ENCODE data around the gene ATP9B. TPM values are rescaled to one million over a fixed set of nuclear protein-coding genes. Genes with fewer than 3 reads are reported as not detected.
"Not testable (repeated sequence)": the region's sequence is repeated elsewhere in the genome, so short reads cannot be mapped to it uniquely, and the experiment has no call there.

Gene ATP9B
- total RNA-seq, 1 donor from 2014 or later: 45.3 TPM

DNA sequence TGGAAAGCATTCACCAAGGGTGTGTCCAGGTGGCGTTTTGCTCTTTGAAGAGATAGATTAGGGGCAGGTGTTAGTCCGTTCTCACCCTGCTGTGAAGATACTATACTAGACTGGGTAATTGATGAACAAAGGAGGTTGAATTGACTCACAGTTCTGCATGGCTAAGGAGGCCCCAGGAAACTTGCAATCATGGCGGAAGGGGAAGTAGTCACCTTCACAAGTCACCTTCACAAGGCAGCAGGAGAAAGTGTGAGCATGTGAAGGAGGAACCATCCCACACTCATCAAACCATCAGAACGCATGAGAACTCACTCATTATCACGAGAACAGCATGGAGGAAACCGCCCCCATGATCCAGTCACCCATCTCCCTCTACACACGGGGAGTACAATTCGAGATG lies 190.8 kb downstream of the ATP9B start:
- Mint-ChIP-seq H3K4me3 (ENCODE audit: low read depth) (no peak overlapping the region), H3K4me1 (ENCODE audit: low read depth) (no peaks in the 10 kb centered on the region), H3K9me3 (ENCODE audit: low read depth) (peaks cover 4% of the 10 kb centered on the region), H3K36me3 (ENCODE audit: insufficient read depth) (peaks cover 17% of the 10 kb centered on the region), H3K27ac (no peak overlapping the region), H3K27me3 (no peaks in the 10 kb centered on the region)
- TF ChIP-seq, protein P1, sequence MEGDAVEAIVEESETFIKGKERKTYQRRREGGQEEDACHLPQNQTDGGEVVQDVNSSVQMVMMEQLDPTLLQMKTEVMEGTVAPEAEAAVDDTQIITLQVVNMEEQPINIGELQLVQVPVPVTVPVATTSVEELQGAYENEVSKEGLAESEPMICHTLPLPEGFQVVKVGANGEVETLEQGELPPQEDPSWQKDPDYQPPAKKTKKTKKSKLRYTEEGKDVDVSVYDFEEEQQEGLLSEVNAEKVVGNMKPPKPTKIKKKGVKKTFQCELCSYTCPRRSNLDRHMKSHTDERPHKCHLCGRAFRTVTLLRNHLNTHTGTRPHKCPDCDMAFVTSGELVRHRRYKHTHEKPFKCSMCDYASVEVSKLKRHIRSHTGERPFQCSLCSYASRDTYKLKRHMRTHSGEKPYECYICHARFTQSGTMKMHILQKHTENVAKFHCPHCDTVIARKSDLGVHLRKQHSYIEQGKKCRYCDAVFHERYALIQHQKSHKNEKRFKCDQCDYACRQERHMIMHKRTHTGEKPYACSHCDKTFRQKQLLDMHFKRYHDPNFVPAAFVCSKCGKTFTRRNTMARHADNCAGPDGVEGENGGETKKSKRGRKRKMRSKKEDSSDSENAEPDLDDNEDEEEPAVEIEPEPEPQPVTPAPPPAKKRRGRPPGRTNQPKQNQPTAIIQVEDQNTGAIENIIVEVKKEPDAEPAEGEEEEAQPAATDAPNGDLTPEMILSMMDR (IDR thresholded peaks at IDR 0.05; ENCODE audit: unreplicated experiment): no peak
- no peak for DNase-seq (ENCODE audit: low spot score, unreplicated experiment)

DNA sequence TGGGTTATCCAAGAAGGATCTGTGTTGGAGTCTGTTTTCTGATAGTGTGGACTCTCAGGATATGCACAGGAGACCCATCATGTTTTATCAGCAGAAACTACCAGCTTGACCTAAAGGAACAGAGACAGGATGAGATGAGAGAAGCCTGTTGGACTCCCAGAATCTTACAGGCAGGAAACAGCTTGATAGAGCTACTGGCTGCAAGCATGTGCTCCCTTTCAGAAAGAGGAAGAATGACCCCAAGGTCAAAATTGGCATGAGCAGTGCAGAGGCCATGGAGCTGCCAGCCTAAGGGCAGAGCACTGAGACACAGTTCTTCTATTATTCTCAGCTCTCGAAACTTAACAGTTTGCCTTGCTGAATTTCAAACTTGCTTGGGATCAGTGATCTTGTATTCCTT lies 191.3 kb downstream of the ATP9B start:
- H3K4me3 Mint-ChIP-seq (ENCODE audit: low read depth): no peak overlapping the region
- DNase-seq (ENCODE audit: low spot score, unreplicated experiment): no peak
- TF ChIP-seq, protein P1 (IDR thresholded peaks at IDR 0.05; ENCODE audit: unreplicated experiment): no peak
- H3K27ac Mint-ChIP-seq: no peak overlapping the region
- no peaks in the 10 kb centered on the region for H3K27me3 Mint-ChIP-seq
- H3K36me3 Mint-ChIP-seq (ENCODE audit: insufficient read depth): peaks cover 21% of the 10 kb centered on the region
- H3K4me1 Mint-ChIP-seq (ENCODE audit: low read depth): no peaks in the 10 kb centered on the region
- peaks cover 9% of the 10 kb centered on the region for H3K9me3 Mint-ChIP-seq (ENCODE audit: low read depth)

DNA sequence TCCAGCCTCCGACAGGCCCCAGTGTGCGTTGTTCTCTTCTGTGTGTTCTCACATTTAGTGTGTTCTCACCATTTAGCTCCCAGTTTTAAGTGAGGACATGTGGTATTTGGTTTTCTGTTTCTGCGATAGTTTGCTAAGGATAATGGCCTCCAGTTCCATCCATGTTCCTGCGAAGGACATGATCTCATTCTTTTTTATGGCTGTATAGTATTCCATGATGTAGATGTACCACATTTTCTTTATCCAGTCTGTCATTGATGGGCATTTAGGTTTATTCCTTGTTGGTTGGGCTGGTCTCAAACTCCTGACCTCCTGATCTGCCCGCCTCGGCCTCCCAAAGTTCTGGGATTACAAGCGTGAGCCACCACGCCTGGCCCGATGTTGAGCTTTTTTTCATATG lies 195.9 kb downstream of the ATP9B start:
- H3K4me3 Mint-ChIP-seq (ENCODE audit: low read depth); H3K4me1 Mint-ChIP-seq (ENCODE audit: low read depth); H3K27ac Mint-ChIP-seq; DNase-seq (ENCODE audit: low spot score, unreplicated experiment); H3K27me3 Mint-ChIP-seq: not testable (repeated sequence)
- Mint-ChIP-seq H3K9me3 (ENCODE audit: low read depth) (peaks cover 13% of the 10 kb centered on the region), H3K36me3 (ENCODE audit: insufficient read depth) (peaks cover 19% of the 10 kb centered on the region)

DNA sequence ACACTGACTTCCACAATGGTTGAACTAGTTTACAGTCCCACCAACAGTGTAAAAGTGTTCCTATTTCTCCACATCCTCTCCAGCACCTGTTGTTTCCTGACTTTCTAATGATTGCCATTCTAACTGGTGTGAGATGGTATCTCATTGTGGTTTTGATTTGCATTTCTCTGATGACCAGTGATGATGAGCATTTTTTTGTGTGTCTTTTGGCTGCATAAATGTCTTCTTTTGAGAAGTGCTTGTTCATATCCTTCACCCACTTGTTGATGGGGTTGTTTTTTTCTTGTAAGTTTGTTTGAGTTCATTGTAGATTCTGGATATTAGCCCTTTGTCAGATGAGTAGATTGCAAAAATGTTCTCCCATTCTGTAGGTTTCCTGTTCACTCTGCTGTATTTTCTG lies 202.6 kb downstream of the ATP9B start:
- not testable (repeated sequence) for DNase-seq (ENCODE audit: low spot score, unreplicated experiment); H3K4me3 Mint-ChIP-seq (ENCODE audit: low read depth); H3K27ac Mint-ChIP-seq; H3K36me3 Mint-ChIP-seq (ENCODE audit: insufficient read depth); H3K9me3 Mint-ChIP-seq (ENCODE audit: low read depth); H3K27me3 Mint-ChIP-seq; H3K4me1 Mint-ChIP-seq (ENCODE audit: low read depth)

DNA sequence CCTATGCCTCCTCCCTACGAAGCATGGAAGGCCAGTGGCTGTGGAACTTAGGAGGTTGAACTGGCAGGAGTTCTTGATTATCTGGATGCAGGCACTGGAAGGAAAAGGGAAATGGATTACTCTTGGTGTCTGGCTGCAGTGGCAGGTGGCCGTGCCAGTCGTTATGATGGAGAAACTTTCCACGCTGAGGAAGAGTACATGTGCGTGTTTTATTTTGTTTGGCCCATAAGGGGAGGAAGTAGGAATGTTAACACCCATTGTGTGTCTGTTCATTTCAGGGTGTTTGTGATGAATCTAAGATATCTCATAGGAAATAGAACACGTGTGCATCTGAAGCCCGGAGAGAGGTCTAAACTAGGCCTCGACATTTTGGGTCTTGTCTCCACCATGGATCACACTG lies 203.7 kb downstream of the ATP9B start:
- H3K27ac Mint-ChIP-seq: no peak overlapping the region
- H3K27me3 Mint-ChIP-seq: no peaks in the 10 kb centered on the region
- H3K36me3 Mint-ChIP-seq (ENCODE audit: insufficient read depth): peaks cover 7% of the 10 kb centered on the region
- no peaks in the 10 kb centered on the region for H3K4me1 Mint-ChIP-seq (ENCODE audit: low read depth)
- TF ChIP-seq, protein P1 (IDR thresholded peaks at IDR 0.05; ENCODE audit: unreplicated experiment): no peak
- no peak for DNase-seq (ENCODE audit: low spot score, unreplicated experiment)
- no peaks in the 10 kb centered on the region for H3K9me3 Mint-ChIP-seq (ENCODE audit: low read depth)
- H3K4me3 Mint-ChIP-seq (ENCODE audit: low read depth): no peak overlapping the region

DNA sequence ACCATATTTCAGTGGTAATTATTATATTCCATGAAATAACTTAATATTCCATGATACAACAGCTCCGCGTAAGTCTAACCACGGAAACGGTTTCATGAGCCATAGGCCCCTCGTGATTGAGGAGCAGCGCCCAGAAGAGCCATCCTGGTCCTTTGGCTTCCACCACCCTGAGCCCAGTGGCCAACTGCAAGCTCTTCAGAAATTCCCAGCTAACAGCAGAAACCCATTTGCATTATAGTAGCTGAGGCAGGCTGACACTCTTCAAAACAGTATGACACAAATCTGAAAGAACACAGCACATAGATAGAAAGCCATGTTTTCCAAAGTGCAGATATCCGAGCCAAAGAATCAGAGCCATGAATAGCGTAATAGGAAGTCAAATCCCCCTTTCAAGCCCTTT lies 205.6 kb downstream of the ATP9B start:
- H3K4me1 Mint-ChIP-seq (ENCODE audit: low read depth): no peaks in the 10 kb centered on the region
- DNase-seq (ENCODE audit: low spot score, unreplicated experiment): no peak
- TF ChIP-seq, protein P1 (IDR thresholded peaks at IDR 0.05; ENCODE audit: unreplicated experiment): no peak
- no peaks in the 10 kb centered on the region for H3K27me3 Mint-ChIP-seq
- no peak overlapping the region for H3K27ac Mint-ChIP-seq
- peaks cover 8% of the 10 kb centered on the region for H3K36me3 Mint-ChIP-seq (ENCODE audit: insufficient read depth)
- no peaks in the 10 kb centered on the region for H3K9me3 Mint-ChIP-seq (ENCODE audit: low read depth)
- no peak overlapping the region for H3K4me3 Mint-ChIP-seq (ENCODE audit: low read depth)

Measured in progenitor cell of endocrine pancreas (in vitro differentiated cells).